Loucy (cell line): ENCODE data around the gene HEBP1.

Source experiments
- CTCF ChIP-seq: fragments of 200-600 bp; sonication (generic); conservative IDR thresholded peaks from 2 replicates; pipeline ENCODE4 v1.5.1; 2014; ENCODE audit warnings: mild to moderate bottlenecking, antibody characterized with exemption, low read length
- EZH2phosphoT487 ChIP-seq: fragments of 200-600 bp; IDR thresholded peaks from 2 replicates; pipeline ENCODE4 v1.6.1; 2018; ENCODE audit warnings: antibody characterized with exemption, mild to moderate bottlenecking, moderate library complexity, borderline replicate concordance

GRCh38 chr12:12941450-12942350 is 58.4 kb downstream of the HEBP1 start:
- TF ChIP-seq CTCF (no peak), EZH2phosphoT487 (no peak)
